Stimulated activated CD8-positive, alpha-beta memory T cell treated with anti-CD3 and anti-CD28 coated beads, Interleukin-2, amount 100 ng/mL, for 48 hours (primary cell): ENCODE data around the gene PPP1R12B.

Experiments used
- DNase-seq, 2 donors: peaks; one replicate each; pipeline ENCODE4 v3.0.0-alpha.2; 2020; ENCODE audit warnings: low read depth in 2 of 2

Gene PPP1R12B

GRCh38 chr1:202348509-202349205 lies at the start of gene PPP1R12B:
Gene PPP1R12B, plus strand, starts transcription at chr1:202348699. Its CDS starts 153 bp downstream, at chr1:202348852.
- DNase-seq: peak; percentile 90 to 92

- no peak for DNase-seq
Observed at GRCh38 chr1:202302166-202302565, 46.3 kb upstream of the PPP1R12B start.

- DNase-seq: no peak
Observed at GRCh38 chr1:202304375-202304774, 44.1 kb upstream of the PPP1R12B start.

- DNase-seq: no peak
Observed at GRCh38 chr1:202305168-202305567, 43.3 kb upstream of the PPP1R12B start.

GRCh38 chr1:202306535-202307345 lies 41.8 kb upstream of the PPP1R12B start:
- no peak for DNase-seq

GRCh38 chr1:202310071-202310725 lies 38.3 kb upstream of the PPP1R12B start:
- DNase-seq: no peak

GRCh38 chr1:202310746-202311145 lies 37.8 kb upstream of the PPP1R12B start:
- DNase-seq: no peak

- no peak for DNase-seq
Observed at GRCh38 chr1:202311875-202312635, 36.4 kb upstream of the PPP1R12B start.

GRCh38 chr1:202315576-202316168 lies 32.8 kb upstream of the PPP1R12B start:
- peak; percentile 48 to 59 for DNase-seq

- no peak for DNase-seq
Observed at GRCh38 chr1:202316186-202316585, 32.3 kb upstream of the PPP1R12B start.

GRCh38 chr1:202317941-202318925 lies 30.3 kb upstream of the PPP1R12B start:
- DNase-seq: no peak

- DNase-seq: no peak
Observed at GRCh38 chr1:202319381-202320080, 29.0 kb upstream of the PPP1R12B start.

GRCh38 chr1:202320081-202320405 lies 28.5 kb upstream of the PPP1R12B start:
- no peak for DNase-seq

GRCh38 chr1:202323731-202324130 lies 24.8 kb upstream of the PPP1R12B start:
- DNase-seq: no peak

- DNase-seq: no peak
Observed at GRCh38 chr1:202324646-202325045, 23.9 kb upstream of the PPP1R12B start.

- no peak for DNase-seq
Observed at GRCh38 chr1:202329891-202330290, 18.6 kb upstream of the PPP1R12B start.

GRCh38 chr1:202333861-202334260 lies 14.6 kb upstream of the PPP1R12B start:
- DNase-seq: no peak

GRCh38 chr1:202343652-202344349 lies 4.7 kb upstream of the PPP1R12B start:
- no peak for DNase-seq

- no peak for DNase-seq
Observed at GRCh38 chr1:202348005-202348508, 442 bp upstream of the PPP1R12B start.
